C4-2B (cell line): ENCODE measurements around the gene TRDMT1.
"Not testable (repeated sequence)": the region's sequence is repeated elsewhere in the genome, so short reads cannot be mapped to it uniquely, and the experiment has no call there.

Experiments used
- H3K27ac ChIP-seq: fragments of 450-650 bp; 2 replicates; pipeline ENCODE4 v1.5.1; 2017
- CTCF ChIP-seq: fragments of 450-650 bp; conservative IDR thresholded peaks from 2 replicates; pipeline ENCODE4 v1.5.1; 2017; ENCODE audit warnings: mild to moderate bottlenecking
- ZFX ChIP-seq: fragments of 450-650 bp; IDR thresholded peaks from 2 replicates; pipeline ENCODE4 v1.6.1; 2017

Gene TRDMT1

GRCh38 chr10:17122052-17122451 is 79.4 kb downstream of the TRDMT1 start:
- H3K27ac ChIP-seq, result no peak overlapping the region
- TF ChIP-seq CTCF, result no peak
- TF ChIP-seq ZFX, result no peak

DNA sequence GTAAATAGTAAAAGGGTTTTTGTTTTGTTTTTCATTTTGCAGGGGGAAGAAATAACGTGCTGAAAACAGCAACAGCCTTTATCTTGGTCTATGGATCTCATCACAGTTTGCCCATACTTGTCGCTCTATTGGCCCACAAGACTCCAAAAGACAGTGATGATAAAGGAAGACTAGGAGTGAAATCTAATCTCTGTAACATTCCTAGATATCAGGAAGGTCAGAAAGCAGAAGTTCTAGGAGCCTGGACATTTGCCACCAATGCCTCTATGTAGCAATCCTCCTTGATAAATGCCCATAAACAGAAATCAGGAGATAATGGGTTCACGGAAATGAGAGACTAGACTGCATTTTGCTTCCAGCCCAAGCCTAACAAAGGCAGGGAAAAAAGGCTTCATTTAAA is 80.8 kb downstream of the TRDMT1 start:
- no peak overlapping the region for H3K27ac ChIP-seq
- no peak for TF ChIP-seq CTCF
- TF ChIP-seq ZFX, result no peak

DNA sequence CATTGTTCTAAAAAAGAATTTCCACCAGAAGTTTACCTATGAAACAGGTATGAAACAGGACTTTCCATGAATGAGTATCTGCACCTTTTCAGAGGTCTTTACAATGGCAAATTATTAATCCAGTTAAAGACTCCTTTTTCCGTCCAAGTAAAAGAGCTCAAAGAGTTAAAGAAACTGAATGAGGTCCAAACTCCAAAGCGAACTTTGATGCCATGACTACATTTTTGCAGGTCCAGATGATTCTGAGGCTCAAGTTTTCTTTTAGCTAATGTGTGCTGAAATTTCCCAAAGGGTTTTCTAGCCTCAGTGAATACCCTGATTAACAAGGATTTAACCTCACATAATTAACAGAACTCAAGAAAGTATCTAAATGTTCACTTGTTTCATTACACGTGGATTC is 81.6 kb downstream of the TRDMT1 start:
- TF ChIP-seq ZFX (no peak), CTCF (no peak)
- no peak overlapping the region for H3K27ac ChIP-seq

- no peak for TF ChIP-seq CTCF
- no peak for TF ChIP-seq ZFX
- H3K27ac ChIP-seq, result no peak overlapping the region
Measured at GRCh38 chr10:17116193-17116592, 85.3 kb downstream of the TRDMT1 start.

- no peak overlapping the region for H3K27ac ChIP-seq
- TF ChIP-seq ZFX, result no peak
- peak; percentile 21; the same call in 1 of the 2 replicates for TF ChIP-seq CTCF
Measured at GRCh38 chr10:17115683-17116082, 85.8 kb downstream of the TRDMT1 start.

DNA sequence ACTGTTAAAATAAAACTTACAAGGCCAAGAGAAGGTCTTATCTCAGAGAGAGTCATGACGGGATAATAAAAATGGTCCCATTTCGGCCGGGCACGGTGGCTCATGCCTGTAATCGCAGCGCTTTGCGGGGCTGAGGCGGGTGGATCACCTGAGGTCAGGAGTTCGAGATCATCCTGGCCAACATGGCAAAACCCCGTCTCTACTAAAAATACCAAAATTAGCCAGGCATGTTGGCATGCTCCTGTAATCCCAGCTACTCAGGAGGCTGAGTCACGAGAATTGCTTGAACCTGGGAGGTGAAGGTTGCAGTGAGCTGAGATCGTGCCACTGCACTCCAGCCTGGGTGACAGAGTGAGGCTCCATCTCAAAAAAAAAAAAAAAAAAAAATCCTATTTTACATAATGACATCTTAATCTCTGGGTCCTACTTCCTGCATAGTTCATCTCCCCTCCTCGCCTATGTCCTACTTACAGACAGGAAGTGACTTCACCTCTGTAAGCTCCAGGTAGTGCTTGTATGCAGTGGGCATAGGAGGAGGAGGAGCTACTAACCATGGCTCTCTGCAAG is 86.5 kb downstream of the TRDMT1 start:
- H3K27ac ChIP-seq, result not testable (repeated sequence)

GRCh38 chr10:17113889-17114540 is 87.5 kb downstream of the TRDMT1 start:
- no peak overlapping the region for H3K27ac ChIP-seq
- no peak for TF ChIP-seq CTCF

- TF ChIP-seq ZFX, result no peak
- no peak for TF ChIP-seq CTCF
- no peak overlapping the region for H3K27ac ChIP-seq
Measured at GRCh38 chr10:17113346-17113745, 88.1 kb downstream of the TRDMT1 start.
